ENCODE results near the gene LHX1.

GRCh38 chr17:36972186-36972700, 35.0 kb downstream of the LHX1 start:
- no peak for TF ChIP-seq CTCF (IDR thresholded peaks at IDR 0.05)
- no peak for TF ChIP-seq POLR2A (IDR thresholded peaks at IDR 0.05)
- no peak for TF ChIP-seq EP300 (IDR thresholded peaks at IDR 0.05)
